GM23338 (cell line): ENCODE measurements around the gene USP48. TPM values are rescaled to one million over a fixed set of nuclear protein-coding genes. Genes with fewer than 3 reads are reported as not detected.

ENCODE experiments used
- ATAC-seq: fragments of 200-7000 bp; cut with Tn5 transposase; 3 replicates; pipeline ENCODE4 v1.9.1; 2020
- DNase-seq: peaks from one replicate; pipeline ENCODE4 v3.0.0-alpha.2; 2015; ENCODE audit warnings: low spot score
- H2AFZ ChIP-seq: fragments of 200-600 bp; sonication (generic); 2 replicates; pipeline ENCODE4 v1.8.0; 2016; ENCODE audit warnings: antibody characterized with exemption, mild to moderate bottlenecking, moderate library complexity
- H3F3A ChIP-seq: fragments of 200-600 bp; sonication (generic); replicated peaks from 2 replicates; pipeline ENCODE4 v1.8.0; 2017; ENCODE audit warnings: antibody characterized with exemption, mixed run types, low read depth
- H3K27ac ChIP-seq: fragments of 200-600 bp; sonication (generic); 2 replicates; pipeline ENCODE4 v1.6.1; 2016; ENCODE audit warnings: low read depth
- H3K27me3 ChIP-seq: fragments of 200-600 bp; sonication (generic); 2 replicates; pipeline ENCODE4 v1.8.0; 2016; ENCODE audit warnings: mild to moderate bottlenecking, mixed run types, moderate library complexity; ENCODE audit not compliant: insufficient read depth
- H3K36me3 ChIP-seq: fragments of 200-600 bp; sonication (generic); 2 replicates; pipeline ENCODE4 v1.8.0; 2016; ENCODE audit warnings: mild to moderate bottlenecking; ENCODE audit not compliant: insufficient read depth
- H3K4me1 ChIP-seq: fragments of 200-600 bp; sonication (generic); 2 replicates; pipeline ENCODE4 v1.8.0; 2016; ENCODE audit warnings: mild to moderate bottlenecking, moderate library complexity; ENCODE audit not compliant: insufficient read depth
- H3K4me2 ChIP-seq: fragments of 200-600 bp; sonication (generic); 2 replicates; pipeline ENCODE4 v1.7.1; 2017; ENCODE audit warnings: mixed run types
- H3K4me3 ChIP-seq: fragments of 200-600 bp; sonication (generic); 2 replicates; pipeline ENCODE4 v1.6.1; 2016; ENCODE audit warnings: mixed run types
- H3K79me2 ChIP-seq: fragments of 200-600 bp; sonication (generic); replicated peaks from 2 replicates; pipeline ENCODE4 v1.8.0; 2017; ENCODE audit warnings: mild to moderate bottlenecking; ENCODE audit not compliant: insufficient read depth
- H3K9me2 ChIP-seq: fragments of 200-600 bp; sonication (generic); 2 replicates; pipeline ENCODE4 v1.8.0; 2017; ENCODE audit not compliant: insufficient read depth
- H4K20me1 ChIP-seq: fragments of 200-600 bp; sonication (generic); replicated peaks from 2 replicates; pipeline ENCODE4 v1.8.0; 2017; ENCODE audit warnings: mild to moderate bottlenecking; ENCODE audit not compliant: insufficient read depth
- H3K27ac Mint-ChIP-seq: 2 replicates; pipeline ENCODE4 v1.8.0; 2020; ENCODE audit warnings: inconsistent platforms, mild to moderate bottlenecking, moderate library complexity, mixed read lengths
- H3K27me3 Mint-ChIP-seq: 3 replicates; pipeline ENCODE4 v1.8.0; 2022; ENCODE audit warnings: low read depth, mild to moderate bottlenecking, moderate library complexity, mixed read lengths, inconsistent platforms; ENCODE audit not compliant: insufficient read depth, poor library complexity
- H3K36me3 Mint-ChIP-seq: 3 replicates; pipeline ENCODE4 v1.8.0; 2021; ENCODE audit warnings: low read depth, mild to moderate bottlenecking, inconsistent platforms, moderate library complexity, mixed read lengths
- H3K4me1 Mint-ChIP-seq: 3 replicates; pipeline ENCODE4 v1.8.0; 2020; ENCODE audit warnings: mild to moderate bottlenecking, inconsistent platforms, mixed read lengths
- H3K4me3 Mint-ChIP-seq: 3 replicates; pipeline ENCODE4 v1.8.0; 2021; ENCODE audit warnings: moderate library complexity, mild to moderate bottlenecking, inconsistent platforms, mixed read lengths
- H3K9me3 Mint-ChIP-seq: 3 replicates; pipeline ENCODE4 v1.8.0; 2020; ENCODE audit warnings: moderate library complexity, mild to moderate bottlenecking, inconsistent platforms, mixed read lengths
- CREB1 ChIP-seq: fragments of 250-450 bp; sonication (Bioruptor Pico); IDR thresholded peaks from 2 replicates; pipeline ENCODE4 v1.5.0; 2020; ENCODE audit warnings: low read depth, mild to moderate bottlenecking, moderate library complexity
- CTCF ChIP-seq, 2 experiments: fragments of 200-600 bp in 1 of 2; sonication (generic) in 1 of 2; conservative IDR thresholded peaks; 2 replicates each; pipeline versions ENCODE4 v1.5.1 to v1.6.1; 2016 to 2017; ENCODE audit warnings: antibody characterized with exemption in 2 of 2, low read depth in 2 of 2, mild to moderate bottlenecking in 2 of 2, moderate library complexity in 1 of 2
- EZH2phosphoT487 ChIP-seq: fragments of 200-600 bp; sonication (generic); IDR thresholded peaks from one replicate; pipeline ENCODE4 v1.8.1; 2018; ENCODE audit warnings: antibody characterized with exemption; ENCODE audit not compliant: unreplicated experiment
- JUNB ChIP-seq: IDR thresholded peaks from one replicate; pipeline ENCODE4 v1.6.1; 2016; ENCODE audit warnings: antibody characterized with exemption; ENCODE audit not compliant: unreplicated experiment
- STAT1 ChIP-seq: IDR thresholded peaks from one replicate; pipeline ENCODE4 v1.6.1; 2016; ENCODE audit warnings: antibody characterized with exemption; ENCODE audit not compliant: unreplicated experiment
- ZNF114 ChIP-seq: fragments of 250-450 bp; sonication (Bioruptor Pico); IDR thresholded peaks from 2 replicates; pipeline ENCODE4 v1.5.0; 2020; ENCODE audit warnings: mild to moderate bottlenecking, moderate library complexity
- ZNF331 ChIP-seq: fragments of 250-450 bp; sonication (Bioruptor Pico); IDR thresholded peaks from 2 replicates; pipeline ENCODE4 v1.5.0; 2020; ENCODE audit warnings: low read depth, mild to moderate bottlenecking, moderate library complexity
- ZNF462 ChIP-seq: fragments of 250-450 bp; sonication (Bioruptor Pico); IDR thresholded peaks from 2 replicates; pipeline ENCODE4 v1.5.0; 2020; ENCODE audit warnings: mild to moderate bottlenecking, moderate library complexity
- polyA plus RNA-seq: library from polyadenylated mRNA; unstranded; fragments of >200 nt; fragmentation: Nextera tagmentation; extraction: Ambion mirVana; gene quantifications from 2 replicates; pipeline ENCODE4 v1.2.1, GENCODE V29; 2016
- total RNA-seq: library from RNA; depleted of rRNA; stranded (reverse); fragments of >200 nt; shearing (Covaris generic); gene quantifications from 2 replicates; pipeline ENCODE4 v1.2.3, GENCODE V29; 2014

The USP48 gene
- total and polyA plus RNA-seq, 2 experiments from 2014 or later, result 85.9 to 151 TPM

- H3K9me2 ChIP-seq, result no peaks in the 10 kb centered on the region
- H3K27me3 Mint-ChIP-seq, result peaks cover 31% of the 10 kb centered on the region
- H3K4me1 ChIP-seq, result peaks cover 25% of the 10 kb centered on the region
- no peak overlapping the region for H3K27ac Mint-ChIP-seq
- H2AFZ ChIP-seq, result peak overlapping the region; percentile 97
- H3F3A ChIP-seq, result 0 out of 2 replicates have a peak, but pooled peaks cover 5% of the 10 kb centered on the region
- H3K9me3 Mint-ChIP-seq, result no peaks in the 10 kb centered on the region
- peak; percentile 41 for DNase-seq
- peak overlapping the region; percentile 74 for H3K4me3 Mint-ChIP-seq
- H3K27ac ChIP-seq, result no peak overlapping the region
- H3K4me2 ChIP-seq, result peak overlapping the region; percentile 95
- no peaks in the 10 kb centered on the region for H3K79me2 ChIP-seq
- H3K4me1 Mint-ChIP-seq, result peaks cover 39% of the 10 kb centered on the region
- no peaks in the 10 kb centered on the region for H3K36me3 ChIP-seq
- H3K27me3 ChIP-seq, result peaks cover 27% of the 10 kb centered on the region
- ATAC-seq, result peak; percentile 4
- no peaks in the 10 kb centered on the region for H3K36me3 Mint-ChIP-seq
- TF ChIP-seq STAT1, result no peak
- TF ChIP-seq CTCF (conservative IDR thresholded peaks at IDR 0.05; ENCODE audit: low read depth in 2 of 2), result peak; percentile 31 to 47; a peak in 2 of 4 replicates
- H4K20me1 ChIP-seq, result peaks cover 4% of the 10 kb centered on the region; the same call in 1 of the 2 replicates
- peak overlapping the region; percentile 83 for H3K4me3 ChIP-seq
Observed at GRCh38 chr1:21668232-21668950, 114.6 kb downstream of the USP48 start.

- Histone ChIP-seq H3K79me2 (no peaks in the 10 kb centered on the region), H3K27ac (no peak overlapping the region), H3K4me1 (peaks cover 19% of the 10 kb centered on the region), H2AFZ (no peak overlapping the region; the same call in 1 of the 2 replicates), H3K9me2 (no peaks in the 10 kb centered on the region), H3K36me3 (no peaks in the 10 kb centered on the region), H3K27me3 (peaks cover 27% of the 10 kb centered on the region), H4K20me1 (peaks cover 4% of the 10 kb centered on the region; the same call in 1 of the 2 replicates), H3F3A (0 out of 2 replicates have a peak, but pooled peaks cover 5% of the 10 kb centered on the region), H3K4me3 (no peak overlapping the region; the same call in 1 of the 2 replicates), H3K4me2 (peak overlapping the region; percentile 95)
- H3K36me3 Mint-ChIP-seq, result no peaks in the 10 kb centered on the region
- peaks cover 34% of the 10 kb centered on the region for H3K4me1 Mint-ChIP-seq
- no peaks in the 10 kb centered on the region for H3K9me3 Mint-ChIP-seq
- no peak overlapping the region; the same call in 2 of the 3 replicates for H3K4me3 Mint-ChIP-seq
- no peak for DNase-seq
- H3K27me3 Mint-ChIP-seq, result peaks cover 31% of the 10 kb centered on the region
- no peak for ATAC-seq
- H3K27ac Mint-ChIP-seq, result no peak overlapping the region
- TF ChIP-seq JUNB (no peak), ZNF114 (no peak), EZH2phosphoT487 (no peak), CREB1 (CRISPR knock-in tag) (no peak), CTCF (conservative IDR thresholded peaks at IDR 0.05; ENCODE audit: low read depth in 2 of 2) (no peak), ZNF331 (CRISPR knock-in tag) (no peak), ZNF462 (no peak), STAT1 (no peak)
Observed at GRCh38 chr1:21667348-21668231, 115.4 kb downstream of the USP48 start.
